ENCODE measurements around the gene TCF15.

TCF15 gene

GRCh38 chr20:611047-611842, 1.1 kb upstream of the TCF15 start:
- DNase-seq (ENCODE audit: low read depth) = no peak

- DNase-seq (ENCODE audit: low read depth) = no peak
Observed at GRCh38 chr20:609371-609964, 641 bp downstream of the TCF15 start.

- DNase-seq (ENCODE audit: low read depth) = no peak
Observed at GRCh38 chr20:608970-609369, 1.1 kb downstream of the TCF15 start.

- DNase-seq (ENCODE audit: low read depth) = no peak
Observed at GRCh38 chr20:607476-607875, 2.6 kb downstream of the TCF15 start.

GRCh38 chr20:605237-605636, 4.9 kb downstream of the TCF15 start:
- DNase-seq (ENCODE audit: low read depth) = no peak

- no peak for DNase-seq (ENCODE audit: low read depth)
Observed at GRCh38 chr20:603116-603640, 6.9 kb downstream of the TCF15 start.

- DNase-seq (ENCODE audit: low read depth) = no peak
Observed at GRCh38 chr20:602111-602970, 7.8 kb downstream of the TCF15 start.

GRCh38 chr20:600736-601135, 9.4 kb downstream of the TCF15 start:
- no peak for DNase-seq (ENCODE audit: low read depth)

GRCh38 chr20:600141-600540, 10.0 kb downstream of the TCF15 start:
- no peak for DNase-seq (ENCODE audit: low read depth)

GRCh38 chr20:598133-598850, 11.8 kb downstream of the TCF15 start:
- no peak for DNase-seq (ENCODE audit: low read depth)

- no peak for DNase-seq (ENCODE audit: low read depth)
Observed at GRCh38 chr20:597560-597959, 12.5 kb downstream of the TCF15 start.

GRCh38 chr20:595330-596308, 14.5 kb downstream of the TCF15 start:
- no peak for DNase-seq (ENCODE audit: low read depth)

GRCh38 chr20:592506-592905, 17.6 kb downstream of the TCF15 start:
- DNase-seq (ENCODE audit: low read depth) = no peak

GRCh38 chr20:591941-592340, 18.2 kb downstream of the TCF15 start:
- no peak for DNase-seq (ENCODE audit: low read depth)

- DNase-seq (ENCODE audit: low read depth) = no peak
Observed at GRCh38 chr20:588932-589672, 21.0 kb downstream of the TCF15 start.

- DNase-seq (ENCODE audit: low read depth) = no peak
Observed at GRCh38 chr20:588476-588875, 21.6 kb downstream of the TCF15 start.

- no peak for DNase-seq (ENCODE audit: low read depth)
Observed at GRCh38 chr20:584971-585301, 25.2 kb downstream of the TCF15 start.

GRCh38 chr20:584161-584970, 25.7 kb downstream of the TCF15 start:
- no peak for DNase-seq (ENCODE audit: low read depth)

- DNase-seq (ENCODE audit: low read depth) = no peak
Observed at GRCh38 chr20:582204-582603, 27.9 kb downstream of the TCF15 start.
